ENCODE data around the gene DDB1. TPM values are rescaled to one million over a fixed set of nuclear protein-coding genes. Genes with fewer than 3 reads are reported as not detected.

Gene DDB1
- total and polyA plus RNA-seq, 9 of the 15 experiments (the other 6 are each of a cell fraction or from before 2014, with no cell fraction given) = 172 to 361 (median 266) TPM

DNA sequence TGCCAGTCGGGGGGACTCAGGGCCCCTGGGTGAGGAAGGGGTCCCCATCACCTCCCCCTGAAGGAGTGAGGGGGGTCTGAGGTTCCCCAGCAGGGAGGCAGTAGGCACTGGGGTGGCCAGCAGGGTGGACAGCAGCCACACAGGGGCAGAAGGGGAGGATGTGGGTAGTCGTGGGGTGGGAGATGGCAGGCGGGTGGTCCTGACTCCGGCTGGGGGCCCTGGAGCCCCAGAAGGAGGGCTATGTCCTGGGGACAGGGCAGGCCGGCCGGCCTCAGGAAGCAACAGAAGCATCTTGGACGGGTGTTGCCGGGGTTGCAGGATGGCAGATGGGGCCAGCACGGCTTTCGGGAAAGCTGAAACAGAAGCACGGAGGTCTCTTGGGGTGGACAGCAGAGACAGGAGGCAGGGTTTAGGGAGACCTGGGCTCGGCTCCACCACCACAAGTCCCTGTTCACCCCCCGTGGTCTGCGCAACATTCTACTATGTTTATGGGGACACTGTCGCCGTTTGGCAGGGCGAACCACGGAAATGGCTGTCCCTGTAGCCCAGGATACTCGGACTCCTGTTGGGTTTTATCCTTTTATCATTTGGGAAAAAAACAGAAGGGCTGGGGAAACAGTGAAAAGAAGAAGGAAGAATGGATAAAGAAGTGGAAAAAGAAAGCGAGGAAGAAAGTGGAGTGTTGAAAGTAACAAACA lies 51.9 kb downstream of the DDB1 start (continued):
- TF ChIP-seq, protein P1, sequence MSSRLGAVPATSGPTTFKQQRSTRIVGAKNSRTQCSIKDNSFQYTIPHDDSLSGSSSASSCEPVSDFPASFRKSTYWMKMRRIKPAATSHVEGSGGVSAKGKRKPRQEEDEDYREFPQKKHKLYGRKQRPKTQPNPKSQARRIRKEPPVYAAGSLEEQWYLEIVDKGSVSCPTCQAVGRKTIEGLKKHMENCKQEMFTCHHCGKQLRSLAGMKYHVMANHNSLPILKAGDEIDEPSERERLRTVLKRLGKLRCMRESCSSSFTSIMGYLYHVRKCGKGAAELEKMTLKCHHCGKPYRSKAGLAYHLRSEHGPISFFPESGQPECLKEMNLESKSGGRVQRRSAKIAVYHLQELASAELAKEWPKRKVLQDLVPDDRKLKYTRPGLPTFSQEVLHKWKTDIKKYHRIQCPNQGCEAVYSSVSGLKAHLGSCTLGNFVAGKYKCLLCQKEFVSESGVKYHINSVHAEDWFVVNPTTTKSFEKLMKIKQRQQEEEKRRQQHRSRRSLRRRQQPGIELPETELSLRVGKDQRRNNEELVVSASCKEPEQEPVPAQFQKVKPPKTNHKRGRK (tag; IDR thresholded peaks at IDR 0.05) = peak; percentile 69
- TF ChIP-seq MXI1 (IDR thresholded peaks at IDR 0.05; ENCODE audit: low read depth, low read length) = no peak

DNA sequence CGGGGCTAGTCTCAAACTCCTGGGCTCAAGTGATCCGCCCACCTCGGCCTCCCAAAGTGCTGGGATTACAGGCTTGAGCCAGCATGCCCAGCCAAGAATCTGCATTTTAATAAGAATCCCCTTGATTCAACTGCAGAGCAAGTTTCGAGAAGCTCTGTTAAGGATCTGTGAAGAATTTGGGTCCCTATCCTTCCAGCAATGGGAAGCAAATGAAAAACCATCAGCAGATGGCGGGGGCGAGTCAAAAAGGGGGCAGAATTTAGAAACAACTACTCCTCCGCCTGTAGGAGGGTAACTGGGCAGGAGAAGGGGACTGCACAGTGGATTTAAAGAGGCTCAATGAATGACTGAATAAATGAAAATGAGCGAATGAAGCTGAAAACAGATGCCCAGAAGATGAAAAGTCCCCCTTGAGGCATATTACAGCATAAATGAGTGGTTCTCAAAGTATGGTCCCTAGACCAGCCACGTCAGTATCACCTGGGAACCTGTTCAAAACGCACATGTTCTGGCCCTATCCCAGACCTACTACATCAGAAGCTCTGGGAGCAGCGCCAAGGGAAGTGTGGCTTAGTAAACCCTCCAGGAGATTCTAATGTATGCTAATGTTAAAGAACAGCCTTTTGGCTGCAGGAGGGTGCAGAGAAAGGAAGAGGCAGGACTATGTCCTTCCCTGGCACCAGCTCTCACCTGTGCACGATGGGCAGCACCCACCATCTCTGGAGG lies 52.8 kb downstream of the DDB1 start:
- in situ Hi-C loops (cut with MboI) (no loop called here), intact Hi-C loops (cut with micrococcal nuclease) (no loop called here)
- H3K79me2 ChIP-seq (ENCODE audit: control insufficient read depth, insufficient read depth, low read length) = no peaks in the 10 kb centered on the region
- BruUV-seq (replicated peaks) = no TSS peak
- no peaks in the 10 kb centered on the region for H3K27me3 ChIP-seq (ENCODE audit: control insufficient read depth in 2 of 2, insufficient read depth in 2 of 2, low read length in 2 of 2)
- no peak for FAIRE-seq
- no peak for ATAC-seq
- no peak overlapping the region for H3K4me3 ChIP-seq
- no peaks in the 10 kb centered on the region for H3K9me1 ChIP-seq (ENCODE audit: control insufficient read depth, insufficient read depth, low read length)
- ChIA-PET CTCF (ENCODE audit: low intra/inter-chr PET ratio) (interaction anchor here (1.7 kb wide), 1 partner anchor 105 kb away, joined by 11 read pairs; no protein-coding TSS in a partner anchor), POLR2A (interaction anchor here (0.7 to 1.4 kb wide), 4 partner anchors 10 to 54 kb away, joined by 3 to 4 read pairs (median 3); no protein-coding TSS in a partner anchor)
- H3K9me3 ChIP-seq (replicated peaks; ENCODE audit: control insufficient read depth, insufficient read depth, low read depth, low read length) = no peaks in the 10 kb centered on the region
- H3K36me3 ChIP-seq (ENCODE audit: control insufficient read depth, insufficient read depth, low read length) = no peaks in the 10 kb centered on the region
- peak overlapping the region in 1 of 2 experiments; percentile 82; a peak in 1 of 4 replicates for H3K9ac ChIP-seq (ENCODE audit: insufficient read depth in 1 of 2, low read depth in 2 of 2, low read length in 2 of 2)
- H3K27ac ChIP-seq (ENCODE audit: extremely low read depth, low read depth, low read length) = no peak overlapping the region
- H4K20me1 ChIP-seq (replicated peaks; ENCODE audit: control insufficient read depth, insufficient read depth, low read length) = no peaks in the 10 kb centered on the region
- H2AFZ ChIP-seq (ENCODE audit: low read depth, low read length) = no peak overlapping the region
- no peak overlapping the region for H3K4me2 ChIP-seq (ENCODE audit: insufficient read depth, low read length)
- TF ChIP-seq, protein P2, sequence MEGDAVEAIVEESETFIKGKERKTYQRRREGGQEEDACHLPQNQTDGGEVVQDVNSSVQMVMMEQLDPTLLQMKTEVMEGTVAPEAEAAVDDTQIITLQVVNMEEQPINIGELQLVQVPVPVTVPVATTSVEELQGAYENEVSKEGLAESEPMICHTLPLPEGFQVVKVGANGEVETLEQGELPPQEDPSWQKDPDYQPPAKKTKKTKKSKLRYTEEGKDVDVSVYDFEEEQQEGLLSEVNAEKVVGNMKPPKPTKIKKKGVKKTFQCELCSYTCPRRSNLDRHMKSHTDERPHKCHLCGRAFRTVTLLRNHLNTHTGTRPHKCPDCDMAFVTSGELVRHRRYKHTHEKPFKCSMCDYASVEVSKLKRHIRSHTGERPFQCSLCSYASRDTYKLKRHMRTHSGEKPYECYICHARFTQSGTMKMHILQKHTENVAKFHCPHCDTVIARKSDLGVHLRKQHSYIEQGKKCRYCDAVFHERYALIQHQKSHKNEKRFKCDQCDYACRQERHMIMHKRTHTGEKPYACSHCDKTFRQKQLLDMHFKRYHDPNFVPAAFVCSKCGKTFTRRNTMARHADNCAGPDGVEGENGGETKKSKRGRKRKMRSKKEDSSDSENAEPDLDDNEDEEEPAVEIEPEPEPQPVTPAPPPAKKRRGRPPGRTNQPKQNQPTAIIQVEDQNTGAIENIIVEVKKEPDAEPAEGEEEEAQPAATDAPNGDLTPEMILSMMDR (IDR thresholded peaks at IDR 0.05 in 2 of 3, conservative IDR thresholded peaks at IDR 0.05 in 1 of 3; ENCODE audit: insufficient read depth in 2 of 3, low read depth in 1 of 3, low read length in 3 of 3) = peak in 1 of 3 experiments; percentile 40; a peak in 1 of 6 replicates
- TF ChIP-seq MCM3 (IDR thresholded peaks at IDR 0.05) = no peak
- 49% methylated on average over 11 of the region's 12 CpGs for WGBS (ENCODE audit: insufficient coverage, low coverage, missing lambda C conversion rate)
- no peak for DNase-seq (ENCODE audit: extremely low read depth in 1 of 4, low spot score in 3 of 4)
- peaks cover 11 to 19% of the 10 kb centered on the region in 2 experiments; a peak in 4 of 5 replicates for H3K4me1 ChIP-seq (replicated peaks in 1 of 2; ENCODE audit: control insufficient read depth in 2 of 2, insufficient read depth in 2 of 2, low read length in 2 of 2)
